NCI-H69 (cell line): ENCODE data around the gene GBGT1.

Experiments
- DNase-seq: peaks from one replicate; lab custom pipeline; 2025; lab: John Stamatoyannopoulos, UW

The GBGT1 gene

GRCh38 chr9:133125941-133126696 lies 37.6 kb downstream of the GBGT1 start:
- DNase-seq = no peak

GRCh38 chr9:133124907-133125275 lies 38.8 kb downstream of the GBGT1 start:
- no peak for DNase-seq

GRCh38 chr9:133124123-133124906 lies 39.4 kb downstream of the GBGT1 start:
- no peak for DNase-seq

GRCh38 chr9:133122935-133123611 lies 40.6 kb downstream of the GBGT1 start:
- no peak for DNase-seq

GRCh38 chr9:133122605-133122934 lies 41.1 kb downstream of the GBGT1 start:
- DNase-seq = no peak

GRCh38 chr9:133121915-133122550 lies 41.7 kb downstream of the GBGT1 start:
- DNase-seq = no peak

GRCh38 chr9:133121198-133121914 lies 42.4 kb downstream of the GBGT1 start, which contains the start of gene RALGDS:
Gene RALGDS (minus strand): TSS chr9:133121240. CDS start chr9:133121154, 86 bp downstream.
- peak; percentile 96 for DNase-seq

GRCh38 chr9:133120501-133121197 lies 43.1 kb downstream of the GBGT1 start:
- peak; percentile 76 for DNase-seq

- DNase-seq = peak; percentile 78
Observed at GRCh38 chr9:133119846-133120500, 43.7 kb downstream of the GBGT1 start.

GRCh38 chr9:133119103-133119845 lies 44.4 kb downstream of the GBGT1 start:
- peak; percentile 79 for DNase-seq

GRCh38 chr9:133118568-133118967 lies 45.1 kb downstream of the GBGT1 start:
- no peak for DNase-seq

- no peak for DNase-seq
Observed at GRCh38 chr9:133118179-133118520, 45.6 kb downstream of the GBGT1 start.

GRCh38 chr9:133117271-133118178 lies 46.2 kb downstream of the GBGT1 start:
- peak; percentile 22 for DNase-seq

- DNase-seq = no peak
Observed at GRCh38 chr9:133116346-133117231, 47.1 kb downstream of the GBGT1 start.

GRCh38 chr9:133115604-133116345 lies 47.9 kb downstream of the GBGT1 start:
- DNase-seq = no peak

GRCh38 chr9:133114886-133115603 lies 48.7 kb downstream of the GBGT1 start:
- peak; percentile 60 for DNase-seq
